GM10847 (cell line): ENCODE measurements around the gene HMGA1.

Experiments
- POLR2A ChIP-seq: IDR thresholded peaks from 2 replicates; pipeline ENCODE4 v1.6.1; 2011; ENCODE audit not compliant: insufficient read length; ENCODE audit errors: extremely low read depth

The HMGA1 gene

DNA sequence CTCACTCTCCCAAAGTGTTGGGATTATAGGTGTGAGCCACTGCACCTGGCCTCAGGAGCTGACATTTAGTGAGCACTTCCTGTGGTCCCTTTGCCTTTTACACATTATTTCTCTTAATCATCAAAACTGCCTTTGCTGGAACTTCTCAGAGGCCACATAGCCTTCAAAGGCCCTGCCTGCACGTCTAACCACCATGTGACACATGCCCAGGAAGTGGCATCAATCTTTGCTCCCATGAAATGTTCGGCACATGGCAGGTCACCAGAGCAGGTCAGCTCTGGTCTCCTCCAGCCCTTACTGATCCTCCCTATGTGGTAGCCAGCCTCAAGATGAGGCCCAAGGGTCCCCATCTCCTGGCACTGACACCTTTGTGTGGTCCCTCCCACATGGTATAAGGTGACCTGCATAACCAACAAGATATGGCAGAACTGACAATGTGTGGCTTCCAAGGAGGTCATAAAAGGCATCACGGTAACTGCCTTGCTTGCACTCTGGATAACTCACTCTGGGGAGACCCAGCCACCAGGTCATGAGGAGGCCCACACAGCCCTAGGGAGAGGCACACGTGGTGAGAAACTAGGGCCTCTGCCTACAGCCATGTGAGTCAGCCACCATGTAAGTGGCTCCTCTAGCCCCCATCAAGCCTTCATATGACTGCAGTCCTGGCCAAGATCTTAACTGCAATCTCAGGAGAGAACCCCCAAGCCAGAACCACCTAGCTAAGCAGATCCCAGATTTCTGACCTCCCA, 28.8 kb upstream of the HMGA1 start:
- no peak for TF ChIP-seq POLR2A

DNA sequence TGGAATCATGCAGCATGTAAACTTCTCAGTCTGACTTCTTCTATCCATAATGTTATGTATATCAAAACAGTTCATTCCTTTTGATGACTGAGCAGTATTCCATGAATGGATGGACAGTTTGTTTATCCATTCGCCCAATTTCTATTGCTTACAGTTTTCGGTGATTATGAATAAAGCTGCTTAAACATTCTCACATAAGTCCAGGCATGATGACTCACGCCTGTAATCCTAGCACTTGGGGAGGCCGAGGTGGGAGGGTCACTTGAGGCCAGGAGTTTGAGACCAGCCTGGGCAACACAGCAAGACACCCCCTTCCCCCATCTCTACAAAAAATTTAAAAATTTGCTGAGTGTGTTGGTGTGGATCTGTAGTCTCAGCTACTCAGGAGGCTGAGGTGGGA, 22.9 kb upstream of the HMGA1 start:
- no peak for TF ChIP-seq POLR2A

DNA sequence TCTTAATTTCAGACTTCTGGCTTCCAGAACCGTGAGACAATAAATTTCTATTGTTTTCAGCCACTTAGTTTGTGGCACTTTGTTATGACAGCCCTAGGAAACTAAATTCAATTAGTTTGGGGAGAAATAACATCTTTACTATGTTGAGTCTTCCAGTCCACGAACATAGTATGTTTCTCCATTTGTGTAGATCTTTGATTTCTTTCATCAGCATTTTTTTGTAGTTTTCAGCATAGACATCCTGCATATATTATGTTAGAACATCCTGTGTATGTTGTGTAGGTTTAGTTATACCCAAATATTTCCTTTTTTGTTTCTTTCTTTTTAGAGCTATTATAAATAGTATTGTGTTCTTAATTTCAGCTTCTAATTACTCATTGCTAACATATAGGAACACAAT, 18.0 kb upstream of the HMGA1 start:
- TF ChIP-seq POLR2A, result no peak

- no peak for TF ChIP-seq POLR2A
Measured at GRCh38 chr6:34223381-34223955, 13.2 kb upstream of the HMGA1 start.

- peak; percentile 34 for TF ChIP-seq POLR2A
Measured at GRCh38 chr6:34223956-34224940, 12.4 kb upstream of the HMGA1 start.

DNA sequence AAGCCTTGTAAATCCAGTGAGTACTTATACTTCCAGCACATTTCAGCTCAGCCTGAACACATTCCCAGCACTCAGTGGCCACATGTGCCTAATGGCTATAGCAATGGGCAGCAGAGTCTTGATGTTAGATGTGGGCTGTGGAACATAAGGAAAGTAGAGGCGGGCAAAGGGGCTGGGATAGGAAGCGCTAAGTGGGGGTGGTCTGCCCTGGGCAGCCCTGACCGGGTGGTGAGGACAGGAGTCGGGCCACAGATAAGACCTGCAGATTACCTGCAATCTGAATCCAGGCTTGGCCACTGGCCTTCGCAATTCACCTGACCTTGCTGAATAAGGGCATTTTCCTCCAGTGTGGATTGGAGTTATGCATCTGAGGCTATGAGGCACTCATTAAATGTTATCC, 11.1 kb upstream of the HMGA1 start:
- no peak for TF ChIP-seq POLR2A

- TF ChIP-seq POLR2A, result no peak
Measured at GRCh38 chr6:34226066-34226465, 10.6 kb upstream of the HMGA1 start.

GRCh38 chr6:34226731-34227586, 9.7 kb upstream of the HMGA1 start:
- TF ChIP-seq POLR2A, result no peak

GRCh38 chr6:34227761-34228421, 8.8 kb upstream of the HMGA1 start:
- TF ChIP-seq POLR2A, result no peak

DNA sequence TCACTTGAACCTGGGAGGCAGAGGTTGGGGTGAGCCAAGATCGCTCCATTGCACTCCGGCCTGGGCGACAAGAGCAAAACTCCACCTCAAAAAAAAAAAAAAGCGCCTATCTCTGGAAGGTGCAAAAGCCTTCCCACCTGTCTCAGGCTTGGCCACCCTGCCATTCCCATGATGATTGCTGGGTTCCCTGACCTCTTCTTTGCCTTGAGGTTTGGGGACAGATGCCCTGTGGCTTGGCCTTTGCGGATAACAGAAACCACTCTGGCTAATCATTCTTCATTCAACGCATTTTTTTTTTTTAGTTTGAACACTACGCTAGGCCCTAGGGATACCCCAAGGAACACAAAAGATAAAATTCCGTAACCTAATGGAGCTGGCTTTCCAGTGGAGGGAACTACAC, 6.8 kb upstream of the HMGA1 start:
- no peak for TF ChIP-seq POLR2A

GRCh38 chr6:34230653-34231371, 5.9 kb upstream of the HMGA1 start:
- TF ChIP-seq POLR2A, result no peak

DNA sequence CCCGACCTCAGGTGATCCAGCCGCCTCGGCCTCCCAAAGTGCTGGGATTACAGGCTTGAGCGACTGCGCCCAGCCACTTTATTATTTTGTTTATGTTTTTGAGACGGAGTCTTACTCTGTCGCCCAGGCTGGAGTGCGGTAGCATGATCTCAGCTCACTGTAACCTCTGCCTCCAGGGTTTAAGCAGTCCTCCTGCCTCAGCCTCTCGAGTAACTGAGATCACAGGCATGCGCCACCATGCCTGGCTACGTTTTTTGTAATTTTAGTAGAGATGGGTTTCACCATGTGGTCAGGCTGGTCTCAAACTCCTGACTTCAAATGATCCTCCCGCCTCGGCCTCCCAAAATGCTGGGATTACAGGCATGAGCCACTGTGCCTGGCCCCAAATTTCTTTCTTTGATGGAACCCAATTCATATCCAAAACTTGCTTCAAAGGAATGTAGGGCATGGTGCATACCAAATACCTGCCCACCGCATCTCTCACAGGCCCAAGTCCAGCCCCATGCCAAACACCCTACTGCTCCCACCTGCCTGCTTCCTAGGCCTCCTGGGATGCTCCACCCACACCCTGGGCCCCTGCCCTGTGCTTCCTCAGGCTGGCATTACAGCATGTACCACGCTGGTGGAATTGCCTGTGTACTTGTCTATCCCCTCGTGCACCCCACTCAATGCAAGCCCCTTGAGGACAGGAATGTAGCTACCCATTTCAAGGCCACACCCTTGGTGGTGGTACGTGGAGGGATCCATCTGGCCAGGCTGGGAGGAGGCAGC, 4.9 kb upstream of the HMGA1 start:
- no peak for TF ChIP-seq POLR2A

GRCh38 chr6:34232901-34233300, 3.8 kb upstream of the HMGA1 start:
- TF ChIP-seq POLR2A, result no peak
